H9 (cell line): ENCODE measurements around the gene CACNA1I. TPM values are rescaled to one million over a fixed set of nuclear protein-coding genes. Genes with fewer than 3 reads are reported as not detected.
A peak's percentile ranks its signal among the peaks of the same experiment; 100 is the strongest.

Source experiments
- DNase-seq: peaks from one replicate; pipeline ENCODE4 v3.0.0-alpha.2; 2017
- H2AFZ ChIP-seq: one replicate; pipeline ENCODE4 v1.6.1; 2013; ENCODE audit warnings: mild to moderate bottlenecking, low read length, control low read depth, moderate library complexity
- H2AK5ac ChIP-seq: 2 replicates; pipeline ENCODE4 v1.6.1; 2013; ENCODE audit warnings: low read length, control low read depth, mixed read lengths; ENCODE audit not compliant: insufficient read length
- H2BK120ac ChIP-seq: one replicate; pipeline ENCODE4 v1.6.1; 2013; ENCODE audit warnings: low read depth, mild to moderate bottlenecking, low read length, control low read depth, inconsistent platforms; ENCODE audit not compliant: poor library complexity, severe bottlenecking
- H2BK12ac ChIP-seq: 2 replicates; pipeline ENCODE4 v1.6.1; 2013; ENCODE audit warnings: low read length, control low read depth, mixed read lengths, low read depth; ENCODE audit not compliant: insufficient read length
- H2BK15ac ChIP-seq: 2 replicates; pipeline ENCODE4 v1.6.1; 2013; ENCODE audit warnings: low read depth, low read length, control low read depth
- H2BK20ac ChIP-seq: one replicate; pipeline ENCODE4 v1.6.1; 2013; ENCODE audit warnings: low read depth, mild to moderate bottlenecking, low read length, control low read depth, inconsistent platforms; ENCODE audit not compliant: poor library complexity, severe bottlenecking
- H2BK5ac ChIP-seq: 2 replicates; pipeline ENCODE4 v1.6.1; 2013; ENCODE audit warnings: low read length, control low read depth, mixed read lengths; ENCODE audit not compliant: insufficient read length
- H3K14ac ChIP-seq: 2 replicates; pipeline ENCODE4 v1.6.1; 2013; ENCODE audit warnings: low read length, control low read depth; ENCODE audit not compliant: insufficient read depth
- H3K18ac ChIP-seq: 2 replicates; pipeline ENCODE4 v1.6.1; 2013; ENCODE audit warnings: low read depth, mild to moderate bottlenecking, mixed read lengths, low read length, control low read depth; ENCODE audit not compliant: insufficient read length
- H3K23ac ChIP-seq: 2 replicates; pipeline ENCODE4 v1.6.1; 2013; ENCODE audit warnings: low read length, control low read depth, mixed read lengths, low read depth; ENCODE audit not compliant: insufficient read length
- H3K23me2 ChIP-seq: 2 replicates; pipeline ENCODE4 v1.6.1; 2013; ENCODE audit warnings: low read depth, mild to moderate bottlenecking, mixed read lengths, low read length, control low read depth; ENCODE audit not compliant: insufficient read length, poor library complexity, severe bottlenecking
- H3K27ac ChIP-seq: 2 replicates; pipeline ENCODE4 v1.5.1; 2013; ENCODE audit warnings: low read length, control low read depth, mixed read lengths, low read depth; ENCODE audit not compliant: insufficient read length
- H3K27me3 ChIP-seq: 2 replicates; pipeline ENCODE4 v1.6.1; 2013; ENCODE audit warnings: low read length, control low read depth, inconsistent platforms; ENCODE audit not compliant: insufficient read depth
- H3K4ac ChIP-seq: 2 replicates; pipeline ENCODE4 v1.6.1; 2013; ENCODE audit warnings: low read depth, mild to moderate bottlenecking, control low read depth, inconsistent platforms, low read length, moderate library complexity
- H3K4me1 ChIP-seq: 2 replicates; pipeline ENCODE4 v1.6.1; 2013; ENCODE audit warnings: low read length, control low read depth, inconsistent platforms; ENCODE audit not compliant: insufficient read depth
- H3K4me2 ChIP-seq: 2 replicates; pipeline ENCODE4 v1.6.1; 2013; ENCODE audit warnings: low read length, control low read depth, mixed read lengths; ENCODE audit not compliant: insufficient read length, insufficient read depth
- H3K56ac ChIP-seq: 2 replicates; pipeline ENCODE4 v1.6.1; 2013; ENCODE audit warnings: low read depth, mild to moderate bottlenecking, mixed read lengths, low read length, control low read depth; ENCODE audit not compliant: insufficient read length
- H3K79me1 ChIP-seq: 2 replicates; pipeline ENCODE4 v1.6.1; 2013; ENCODE audit warnings: low read depth, mild to moderate bottlenecking, moderate library complexity, low read length, control low read depth, inconsistent platforms; ENCODE audit not compliant: insufficient read depth, poor library complexity, severe bottlenecking
- H3K79me2 ChIP-seq: 2 replicates; pipeline ENCODE4 v1.6.1; 2013; ENCODE audit warnings: low read length, control low read depth, inconsistent platforms; ENCODE audit not compliant: insufficient read depth
- H3K9ac ChIP-seq: 2 replicates; pipeline ENCODE4 v1.6.1; 2013; ENCODE audit warnings: low read length, control low read depth, mixed read lengths; ENCODE audit not compliant: insufficient read length; ENCODE audit errors: extremely low read depth
- H3K9me3 ChIP-seq: one replicate; pipeline ENCODE4 v1.6.1; 2013; ENCODE audit warnings: low read depth, low read length, inconsistent platforms; ENCODE audit not compliant: control insufficient read depth
- H3T11ph ChIP-seq: one replicate; pipeline ENCODE4 v1.6.1; 2013; ENCODE audit warnings: mild to moderate bottlenecking, low read length, control low read depth, inconsistent platforms
- H4K20me1 ChIP-seq: one replicate; pipeline ENCODE4 v1.6.1; 2013; ENCODE audit not compliant: control insufficient read depth, insufficient read length, insufficient read depth
- H4K5ac ChIP-seq: 2 replicates; pipeline ENCODE4 v1.6.1; 2013; ENCODE audit warnings: low read depth, mild to moderate bottlenecking, mixed read lengths, low read length, control low read depth; ENCODE audit not compliant: insufficient read length
- H4K8ac ChIP-seq: replicated peaks from 2 replicates; pipeline ENCODE4 v1.6.1; 2013; ENCODE audit warnings: low read length, control low read depth, mixed read lengths, low read depth; ENCODE audit not compliant: insufficient read length
- H4K91ac ChIP-seq: 2 replicates; pipeline ENCODE4 v1.6.1; 2013; ENCODE audit warnings: low read depth, mild to moderate bottlenecking, moderate library complexity, mixed read lengths, low read length, control low read depth; ENCODE audit not compliant: insufficient read length
- H3K27ac Mint-ChIP-seq, 3 experiments: 2 replicates in 2 of 3; 3 replicates in 1 of 3; pipeline ENCODE4 v1.8.0; 2020 to 2021; ENCODE audit warnings: mixed read lengths in 3 of 3, mild to moderate bottlenecking in 1 of 3, moderate library complexity in 1 of 3
- H3K27me3 Mint-ChIP-seq: 2 replicates; pipeline ENCODE4 v1.8.0; 2021; ENCODE audit warnings: low read depth, mild to moderate bottlenecking, moderate library complexity, mixed read lengths
- H3K36me3 Mint-ChIP-seq, 3 experiments: 2 replicates in 2 of 3; 3 replicates in 1 of 3; pipeline ENCODE4 v1.8.0; 2020 to 2021; ENCODE audit warnings: low read depth in 3 of 3, mixed read lengths in 3 of 3; ENCODE audit not compliant: insufficient read depth in 1 of 3
- H3K4me1 Mint-ChIP-seq, 2 experiments: 2 replicates each; pipeline ENCODE4 v1.8.0; 2020; ENCODE audit warnings: mixed read lengths in 2 of 2
- H3K4me3 Mint-ChIP-seq, 2 experiments: 2 replicates in 1 of 2; 3 replicates in 1 of 2; pipeline ENCODE4 v1.8.0; 2020 to 2021; ENCODE audit warnings: mild to moderate bottlenecking in 2 of 2, mixed read lengths in 2 of 2, moderate library complexity in 1 of 2
- H3K9me3 Mint-ChIP-seq, 2 experiments: 2 replicates in 1 of 2; 3 replicates in 1 of 2; pipeline ENCODE4 v1.8.0; 2020; ENCODE audit warnings: mild to moderate bottlenecking in 2 of 2, mixed read lengths in 2 of 2, moderate library complexity in 1 of 2
- WGBS: extraction: QIAGEN DNeasy Blood & Tissue Kit; methylation state at CpG from one replicate; pipeline ENCODE4 v1.1.7; 2013; ENCODE audit warnings: missing lambda C conversion rate, low lambda C conversion rate, mixed read lengths; ENCODE audit not compliant: insufficient read length; ENCODE audit errors: extremely low coverage; 5-methylcytosine and 5-hydroxymethylcytosine counted together
- total RNA-seq: library from RNA; stranded (reverse); gene quantifications from 2 replicates; pipeline ENCODE4 v1.2.1, GENCODE V29; 2021
- TF ChIP-seq, protein P1 (sequence below): fragments of 200-600 bp; sonication (generic); conservative IDR thresholded peaks from 3 replicates; pipeline ENCODE4 v1.8.0; 2021; ENCODE audit warnings: antibody characterized with exemption, mild to moderate bottlenecking

Gene CACNA1I
- total RNA-seq, 1 experiment from 2014 or later = 0.50 TPM

DNA sequence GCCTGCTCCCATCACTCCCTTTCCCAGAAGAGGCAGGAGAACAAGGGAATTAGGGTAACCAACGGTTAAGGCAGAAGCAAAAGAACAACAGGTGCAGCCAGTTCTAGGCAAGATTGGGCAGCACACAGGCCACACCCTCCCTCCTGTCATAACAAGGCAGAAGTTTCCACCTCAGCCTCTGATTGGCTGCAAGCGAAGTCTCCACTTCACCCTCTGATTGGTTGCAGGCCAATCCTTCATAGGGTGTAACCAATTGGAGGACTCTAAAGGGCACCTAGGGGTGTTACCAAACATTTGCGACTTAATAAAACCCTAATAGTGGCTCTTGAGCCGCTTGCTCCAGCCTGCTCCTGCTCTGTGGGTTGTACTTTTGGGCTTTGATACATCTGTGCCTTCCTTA is 153.8 kb downstream of the CACNA1I start:
- no peaks in the 10 kb centered on the region for H3K36me3 Mint-ChIP-seq
- no peaks in the 10 kb centered on the region for H3K9me3 Mint-ChIP-seq
- H3K9ac ChIP-seq = no peak overlapping the region
- no peak overlapping the region for H3K23ac ChIP-seq
- H2BK20ac ChIP-seq = no peak overlapping the region
- no peak overlapping the region for H4K5ac ChIP-seq
- no peaks in the 10 kb centered on the region for H3K4me1 ChIP-seq
- H2AFZ ChIP-seq = no peak overlapping the region
- no peak overlapping the region for H2BK120ac ChIP-seq
- H2BK5ac ChIP-seq = no peak overlapping the region
- no peak overlapping the region for H3K4ac ChIP-seq
- H3K14ac ChIP-seq = no peak overlapping the region
- peaks cover 16% of the 10 kb centered on the region for H3K27me3 Mint-ChIP-seq
- peaks cover 19 to 28% of the 10 kb centered on the region in 2 experiments for H3K4me1 Mint-ChIP-seq
- no peak overlapping the region for H3K27ac ChIP-seq
- no peak overlapping the region for H3T11ph ChIP-seq
- H3K23me2 ChIP-seq = no peaks in the 10 kb centered on the region
- peak; percentile 50 for DNase-seq
- no CpG with 5 or more reads among the region's 4 CpGs for WGBS
- H4K20me1 ChIP-seq = no peaks in the 10 kb centered on the region
- no peak overlapping the region for H3K4me2 ChIP-seq
- no peak overlapping the region for H2BK12ac ChIP-seq
- no peak overlapping the region for H2AK5ac ChIP-seq
- H3K27ac Mint-ChIP-seq = no peak overlapping the region
- no peak overlapping the region for H2BK15ac ChIP-seq
- no peaks in the 10 kb centered on the region for H3K9me3 ChIP-seq
- H3K79me1 ChIP-seq = no peaks in the 10 kb centered on the region
- no peak overlapping the region for H3K56ac ChIP-seq
- no peak overlapping the region for H3K18ac ChIP-seq
- no peak overlapping the region for H4K91ac ChIP-seq
- TF ChIP-seq, protein P1, sequence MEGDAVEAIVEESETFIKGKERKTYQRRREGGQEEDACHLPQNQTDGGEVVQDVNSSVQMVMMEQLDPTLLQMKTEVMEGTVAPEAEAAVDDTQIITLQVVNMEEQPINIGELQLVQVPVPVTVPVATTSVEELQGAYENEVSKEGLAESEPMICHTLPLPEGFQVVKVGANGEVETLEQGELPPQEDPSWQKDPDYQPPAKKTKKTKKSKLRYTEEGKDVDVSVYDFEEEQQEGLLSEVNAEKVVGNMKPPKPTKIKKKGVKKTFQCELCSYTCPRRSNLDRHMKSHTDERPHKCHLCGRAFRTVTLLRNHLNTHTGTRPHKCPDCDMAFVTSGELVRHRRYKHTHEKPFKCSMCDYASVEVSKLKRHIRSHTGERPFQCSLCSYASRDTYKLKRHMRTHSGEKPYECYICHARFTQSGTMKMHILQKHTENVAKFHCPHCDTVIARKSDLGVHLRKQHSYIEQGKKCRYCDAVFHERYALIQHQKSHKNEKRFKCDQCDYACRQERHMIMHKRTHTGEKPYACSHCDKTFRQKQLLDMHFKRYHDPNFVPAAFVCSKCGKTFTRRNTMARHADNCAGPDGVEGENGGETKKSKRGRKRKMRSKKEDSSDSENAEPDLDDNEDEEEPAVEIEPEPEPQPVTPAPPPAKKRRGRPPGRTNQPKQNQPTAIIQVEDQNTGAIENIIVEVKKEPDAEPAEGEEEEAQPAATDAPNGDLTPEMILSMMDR = no peak
- H3K4me3 Mint-ChIP-seq = no peak overlapping the region
- no peak overlapping the region for H4K8ac ChIP-seq
- no peaks in the 10 kb centered on the region for H3K79me2 ChIP-seq
- no peaks in the 10 kb centered on the region for H3K27me3 ChIP-seq
